SU-DHL-6 (cell line): Measurements from ENCODE around the gene MZT1.
"Not testable (repeated sequence)": the region's sequence is repeated elsewhere in the genome, so short reads cannot be mapped to it uniquely, and the experiment has no call there.

Experiments
- H2AFZ ChIP-seq: fragments of 200-600 bp; sonication (generic); 2 replicates; pipeline ENCODE4 v1.6.1; 2014; ENCODE audit warnings: low read depth, mild to moderate bottlenecking, moderate library complexity, mixed read lengths, antibody characterized with exemption, low read length; ENCODE audit not compliant: severe bottlenecking
- H3F3A ChIP-seq: fragments of 200-600 bp; shearing (Covaris generic); 2 replicates; pipeline ENCODE4 v1.6.0; 2016; ENCODE audit warnings: antibody characterized with exemption, mild to moderate bottlenecking; ENCODE audit not compliant: insufficient read depth
- H3K27ac ChIP-seq: fragments of 200-600 bp; sonication (generic); 2 replicates; pipeline ENCODE4 v1.5.1; 2016; ENCODE audit warnings: low read depth, mild to moderate bottlenecking, low read length, moderate library complexity, mixed read lengths
- H3K27me3 ChIP-seq: fragments of 200-600 bp; sonication (generic), shearing (Covaris generic); 2 replicates; pipeline ENCODE4 v1.6.0; 2014; ENCODE audit warnings: mild to moderate bottlenecking, low read length
- H3K36me3 ChIP-seq: fragments of 200-600 bp; sonication (generic); 2 replicates; pipeline ENCODE4 v1.6.1; 2014; ENCODE audit warnings: mild to moderate bottlenecking, low read length, mixed read lengths
- H3K4me2 ChIP-seq: fragments of 300-600, 200-600 bp; shearing (Covaris generic), sonication (generic); 2 replicates; pipeline ENCODE4 v1.6.0; 2014; ENCODE audit warnings: low read length, low read depth, mild to moderate bottlenecking; ENCODE audit not compliant: poor library complexity, severe bottlenecking
- H3K4me3 ChIP-seq: fragments of 200-600 bp; sonication (generic); 2 replicates; pipeline ENCODE4 v1.5.1; 2014; ENCODE audit warnings: antibody characterized with exemption, low read length, mild to moderate bottlenecking, mixed read lengths; ENCODE audit not compliant: insufficient read depth, poor library complexity, severe bottlenecking
- H3K79me2 ChIP-seq: fragments of 200-600 bp; sonication (generic); 2 replicates; pipeline ENCODE4 v1.6.1; 2014; ENCODE audit warnings: mild to moderate bottlenecking, low read length, moderate library complexity; ENCODE audit not compliant: insufficient read depth
- H3K9ac ChIP-seq: fragments of 200-600 bp; sonication (generic); 2 replicates; pipeline ENCODE4 v1.7.0; 2014; ENCODE audit warnings: mild to moderate bottlenecking, low read length
- H3K9me2 ChIP-seq: fragments of 200-600 bp; sonication (generic); replicated peaks from 2 replicates; pipeline ENCODE4 v1.6.1; 2014; ENCODE audit warnings: low read length; ENCODE audit not compliant: insufficient read depth
- H3K9me3 ChIP-seq: fragments of 200-600 bp; sonication (generic); 2 replicates; pipeline ENCODE4 v1.6.1; 2014; ENCODE audit warnings: low read length, mixed read lengths; ENCODE audit not compliant: insufficient read depth
- H4K20me1 ChIP-seq: fragments of 200-600 bp; sonication (generic); 2 replicates; pipeline ENCODE4 v1.6.1; 2014; ENCODE audit warnings: low read depth, mild to moderate bottlenecking, antibody characterized with exemption, low read length, moderate library complexity, mixed read lengths
- CTCF ChIP-seq: fragments of 200-600 bp; sonication (generic); IDR thresholded peaks from one replicate; pipeline ENCODE4 v1.5.1; 2017; ENCODE audit warnings: antibody characterized with exemption, mild to moderate bottlenecking, low read length, moderate library complexity; ENCODE audit not compliant: insufficient read depth, poor library complexity, severe bottlenecking
- EZH2phosphoT487 ChIP-seq: fragments of 200-600 bp; sonication (generic), shearing (Covaris generic); conservative IDR thresholded peaks from 2 replicates; pipeline ENCODE4 v1.6.1; 2018; ENCODE audit warnings: mild to moderate bottlenecking, antibody characterized with exemption, low read length, moderate library complexity, mixed read lengths

Gene MZT1

GRCh38 chr13:72728290-72728605 lies 819 bp upstream of the MZT1 start:
- Histone ChIP-seq H3F3A (no peaks in the 10 kb centered on the region), H2AFZ (peak overlapping the region; percentile 55), H3K27me3 (no peaks in the 10 kb centered on the region), H3K4me2 (peak overlapping the region; percentile 94), H3K79me2 (peaks cover 87% of the 10 kb centered on the region), H3K9ac (peak overlapping the region; percentile 88), H3K4me3 (peak overlapping the region; percentile 91), H3K9me2 (no peaks in the 10 kb centered on the region), H3K27ac (peak overlapping the region; percentile 60), H3K36me3 (peaks cover 35% of the 10 kb centered on the region), H3K9me3 (no peaks in the 10 kb centered on the region), H4K20me1 (no peaks in the 10 kb centered on the region; the same call in 1 of the 2 replicates)
- TF ChIP-seq EZH2phosphoT487 (no peak), CTCF (no peak)

GRCh38 chr13:72726726-72727416 lies 558 bp downstream of the MZT1 start:
- Histone ChIP-seq H3K9me2 (no peaks in the 10 kb centered on the region), H3K9me3 (no peaks in the 10 kb centered on the region), H4K20me1 (peaks cover 7% of the 10 kb centered on the region), H3F3A (no peaks in the 10 kb centered on the region), H3K9ac (peak overlapping the region; percentile 88), H3K36me3 (peaks cover 28% of the 10 kb centered on the region), H3K27me3 (no peaks in the 10 kb centered on the region), H2AFZ (peak overlapping the region; percentile 69), H3K4me2 (peak overlapping the region; percentile 72), H3K79me2 (peaks cover 94% of the 10 kb centered on the region), H3K4me3 (peak overlapping the region; percentile 94), H3K27ac (peak overlapping the region; percentile 71)
- TF ChIP-seq CTCF, result no peak

GRCh38 chr13:72726185-72726584 lies 1.2 kb downstream of the MZT1 start:
- Histone ChIP-seq H3K27ac (0 out of 2 replicates have a peak overlapping the region, but pooled peaks have one; percentile 71), H3K4me2 (peak overlapping the region; percentile 72), H3K36me3 (peaks cover 27% of the 10 kb centered on the region), H3K9ac (peak overlapping the region; percentile 88), H3K4me3 (peak overlapping the region; percentile 94), H4K20me1 (peaks cover 14% of the 10 kb centered on the region), H3K79me2 (peaks cover 94% of the 10 kb centered on the region)
- not testable (repeated sequence) for H2AFZ ChIP-seq, H3K9me2 ChIP-seq, H3F3A ChIP-seq, H3K27me3 ChIP-seq, H3K9me3 ChIP-seq

GRCh38 chr13:72716776-72717175 lies 10.7 kb downstream of the MZT1 start:
- H3K79me2 ChIP-seq, result peaks cover 98% of the 10 kb centered on the region
- H3K9ac ChIP-seq, result no peak overlapping the region
- peaks cover 20% of the 10 kb centered on the region for H4K20me1 ChIP-seq
- H3K4me3 ChIP-seq, result no peak overlapping the region
- H3K27ac ChIP-seq, result no peak overlapping the region
- TF ChIP-seq CTCF (no peak), EZH2phosphoT487 (no peak)
- no peak overlapping the region for H3K4me2 ChIP-seq
- H3K9me2 ChIP-seq, result no peaks in the 10 kb centered on the region
- H3K9me3 ChIP-seq, result no peaks in the 10 kb centered on the region
- H3K36me3 ChIP-seq, result peaks cover 60% of the 10 kb centered on the region
- H3K27me3 ChIP-seq, result no peaks in the 10 kb centered on the region
- H3F3A ChIP-seq, result no peaks in the 10 kb centered on the region
- no peak overlapping the region for H2AFZ ChIP-seq
